ENCODE data around the gene SPATA31C2.

GRCh38 chr9:88166660-88167059, 28.4 kb upstream of the SPATA31C2 start:
- TF ChIP-seq CTCF (conservative IDR thresholded peaks at IDR 0.05): no peak
- TF ChIP-seq EZH2 (IDR thresholded peaks at IDR 0.05; ENCODE audit: low read depth): no peak
